HG03175 (cell line): ENCODE results near the gene TTR.

ENCODE experiments used
- ATAC-seq: cut with Tn5 transposase; IDR thresholded peaks from one replicate; pipeline ENCODE4 v1.9.1; 2021; ENCODE audit warnings: mild to moderate bottlenecking, moderate library complexity; ENCODE audit not compliant: unreplicated experiment

TTR gene

DNA sequence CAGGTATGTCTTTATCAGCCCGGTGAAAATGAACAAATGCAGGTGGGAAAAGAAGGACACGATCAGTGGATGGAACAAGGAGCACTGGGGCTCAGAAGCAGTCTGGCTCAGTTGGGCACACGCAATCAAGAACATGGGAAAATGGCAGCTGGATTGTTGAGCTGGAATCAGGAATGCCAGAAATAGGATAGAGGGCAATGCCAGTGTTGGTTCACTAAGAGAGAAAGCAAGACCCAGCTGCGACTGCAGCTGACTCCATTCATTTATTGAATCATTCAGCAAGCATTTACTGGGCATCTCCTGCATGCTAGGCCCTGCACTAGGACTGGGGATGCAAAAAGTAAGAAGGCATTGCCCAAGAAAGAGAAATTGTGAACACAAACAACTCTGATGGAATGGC, 13.6 kb upstream of the TTR start:
- no peak for ATAC-seq

DNA sequence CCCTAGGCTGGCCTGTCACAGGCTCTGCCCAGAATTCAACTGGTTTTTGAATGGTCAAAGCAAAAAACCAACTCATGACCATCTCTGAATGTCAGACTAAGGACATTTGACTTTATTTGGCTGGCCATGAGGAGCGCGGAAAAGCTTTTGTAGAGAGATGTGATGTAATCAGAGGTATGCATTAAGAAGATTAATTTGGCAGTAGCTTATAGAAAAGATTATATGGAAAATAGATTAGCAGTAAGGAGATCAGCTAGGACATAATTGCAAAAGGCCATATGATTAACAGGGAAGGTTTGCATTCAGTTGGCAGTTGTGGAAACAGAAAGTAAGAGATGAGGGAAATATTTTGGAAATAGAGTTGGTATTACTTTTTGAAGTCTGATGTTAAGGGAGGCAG, 12.3 kb upstream of the TTR start:
- ATAC-seq: no peak

DNA sequence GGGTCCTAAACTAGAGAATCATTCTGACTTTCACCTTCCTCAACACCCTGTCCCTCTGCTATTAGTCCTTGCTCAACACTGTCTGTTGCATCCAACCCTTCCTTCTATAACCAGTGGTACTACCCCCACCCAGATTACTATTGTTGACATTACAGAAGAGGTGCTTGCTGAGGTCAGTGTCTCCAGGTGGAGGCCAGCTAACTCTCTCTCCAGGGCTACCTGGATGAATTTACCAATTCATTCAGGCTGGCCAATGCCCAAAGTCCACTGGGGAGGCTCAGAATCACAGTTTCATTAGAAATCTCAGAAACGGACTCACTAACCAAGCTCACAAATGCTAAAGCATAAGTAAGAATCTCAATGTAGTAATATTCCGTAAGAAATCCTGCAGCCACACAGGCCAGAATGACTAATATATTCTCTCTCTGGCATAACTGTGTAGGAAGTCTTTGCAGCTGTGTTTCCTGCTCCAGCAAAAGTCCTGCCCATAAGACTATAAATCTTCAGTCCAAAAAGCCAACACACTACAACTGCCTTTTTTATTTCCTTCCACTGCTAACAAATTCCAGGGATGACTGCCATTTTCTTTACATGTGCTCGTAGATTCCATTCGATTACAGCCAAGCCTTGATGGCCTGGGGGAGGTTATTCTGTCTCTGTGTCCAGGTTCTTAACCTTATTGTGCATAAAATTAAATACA, 10.0 kb upstream of the TTR start:
- no peak for ATAC-seq

DNA sequence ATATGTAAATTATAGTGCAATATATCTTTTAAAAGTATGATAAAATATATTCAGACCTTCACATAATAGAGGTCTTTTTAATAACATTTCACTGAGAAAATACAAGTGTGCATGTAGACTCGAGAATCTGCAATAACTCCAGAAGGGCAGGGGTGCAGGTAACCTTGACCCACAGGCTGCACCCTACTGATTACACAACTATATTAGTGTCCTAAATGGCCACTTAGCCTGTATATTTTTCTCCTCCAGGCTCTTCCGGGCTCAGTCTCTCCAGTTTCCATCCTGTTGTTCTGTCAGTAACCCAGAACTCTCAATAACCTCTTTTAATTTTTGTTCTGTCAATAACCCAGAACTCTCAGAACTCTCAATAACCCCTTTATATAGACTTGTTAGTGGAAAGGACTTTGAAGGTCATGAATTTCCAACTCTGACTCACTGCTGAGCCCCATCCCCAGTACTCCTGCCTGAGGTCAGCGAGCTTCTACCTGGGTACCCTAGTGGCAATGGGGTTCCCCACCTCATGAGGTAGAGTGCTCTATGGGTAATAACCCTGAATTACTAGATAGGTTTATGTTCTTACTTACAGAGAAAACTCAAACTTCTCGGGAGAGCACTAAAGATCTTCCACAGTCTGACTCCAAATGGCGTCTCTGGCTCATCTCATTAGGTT, 8.4 kb upstream of the TTR start:
- ATAC-seq: no peak

DNA sequence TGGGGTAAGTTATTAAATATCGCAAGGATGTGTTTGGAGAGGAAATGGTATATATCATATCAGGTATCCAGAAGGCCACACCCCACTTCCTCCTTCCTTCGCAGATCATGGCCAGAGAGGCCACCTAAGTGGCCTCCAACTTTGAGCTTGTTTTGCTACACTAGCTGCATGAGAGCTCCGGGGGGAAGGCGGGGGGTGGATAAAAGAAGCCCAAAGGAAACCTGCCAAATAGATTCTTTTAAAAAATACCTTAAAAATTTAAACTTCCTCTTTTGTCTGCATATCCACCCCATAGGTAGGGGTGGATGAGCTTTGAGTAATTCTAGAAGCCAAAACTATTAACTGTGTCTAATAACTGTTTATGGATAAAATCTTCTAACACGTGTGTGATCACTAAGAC, 5.7 kb upstream of the TTR start:
- ATAC-seq: no peak

DNA sequence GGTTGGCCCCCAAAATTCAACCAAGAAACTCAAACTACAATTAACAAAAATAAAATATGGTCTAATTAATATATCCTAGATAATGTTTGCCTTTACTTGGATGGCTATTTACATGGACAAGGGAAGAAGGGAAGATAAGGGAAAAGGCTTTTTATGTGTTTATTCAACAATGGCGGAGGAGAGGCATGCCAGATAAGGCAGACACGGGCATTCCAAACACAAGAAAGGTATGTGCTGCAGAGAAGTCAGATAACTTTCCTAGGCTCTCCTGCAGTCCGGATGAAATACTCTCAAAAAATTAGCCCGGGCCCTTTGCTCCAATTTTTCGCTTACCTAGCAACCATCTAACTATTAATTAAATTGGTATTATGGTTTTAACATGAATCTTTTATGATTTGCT, 5.1 kb upstream of the TTR start:
- ATAC-seq: no peak

DNA sequence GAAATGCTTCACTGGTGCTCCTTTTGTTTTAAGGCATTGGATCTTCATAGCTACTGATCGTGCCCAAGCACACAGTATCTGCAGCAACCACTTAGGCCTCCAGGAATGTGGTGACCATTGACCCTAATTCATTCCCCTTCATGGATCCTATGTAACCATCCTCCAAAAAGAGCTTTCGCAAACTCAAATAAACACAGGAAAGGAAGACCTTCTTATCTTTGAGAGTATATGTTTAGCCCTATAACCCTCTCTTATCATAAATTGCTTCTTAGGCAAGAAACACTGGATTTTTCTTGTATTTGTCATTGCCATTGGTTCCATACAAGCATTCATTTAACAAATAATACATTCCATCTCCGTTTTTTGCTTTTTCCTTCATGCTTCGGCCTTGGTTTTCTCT, 4.1 kb upstream of the TTR start:
- ATAC-seq: no peak

DNA sequence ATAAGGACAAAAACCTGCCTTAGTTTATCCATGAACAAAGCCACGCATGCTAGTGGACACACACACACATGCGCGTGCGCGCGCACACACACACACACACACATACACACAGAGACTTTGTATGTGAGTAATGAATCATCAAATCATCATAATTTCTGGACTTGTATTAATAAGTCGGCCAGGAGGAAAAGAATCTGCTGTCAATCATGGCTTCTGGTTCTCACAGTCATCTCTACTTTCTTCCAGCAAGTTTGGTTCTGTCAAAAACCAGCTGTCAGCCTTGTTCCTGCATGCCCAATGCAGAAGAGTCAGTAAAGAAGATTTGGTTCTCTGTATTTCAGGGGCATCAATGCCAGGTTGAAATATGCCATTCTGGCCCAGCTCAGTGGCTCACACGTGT, 1.1 kb upstream of the TTR start:
- no peak for ATAC-seq

DNA sequence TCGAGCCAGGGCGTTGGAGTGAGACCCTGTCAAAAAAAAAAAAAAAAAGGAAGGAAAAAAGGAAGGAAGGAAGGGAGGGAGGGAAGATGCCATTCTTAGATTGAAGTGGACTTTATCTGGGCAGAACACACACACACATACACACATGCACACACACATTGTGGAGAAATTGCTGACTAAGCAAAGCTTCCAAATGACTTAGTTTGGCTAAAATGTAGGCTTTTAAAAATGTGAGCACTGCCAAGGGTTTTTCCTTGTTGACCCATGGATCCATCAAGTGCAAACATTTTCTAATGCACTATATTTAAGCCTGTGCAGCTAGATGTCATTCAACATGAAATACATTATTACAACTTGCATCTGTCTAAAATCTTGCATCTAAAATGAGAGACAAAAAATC, 564 bp upstream of the TTR start:
- no peak for ATAC-seq

DNA sequence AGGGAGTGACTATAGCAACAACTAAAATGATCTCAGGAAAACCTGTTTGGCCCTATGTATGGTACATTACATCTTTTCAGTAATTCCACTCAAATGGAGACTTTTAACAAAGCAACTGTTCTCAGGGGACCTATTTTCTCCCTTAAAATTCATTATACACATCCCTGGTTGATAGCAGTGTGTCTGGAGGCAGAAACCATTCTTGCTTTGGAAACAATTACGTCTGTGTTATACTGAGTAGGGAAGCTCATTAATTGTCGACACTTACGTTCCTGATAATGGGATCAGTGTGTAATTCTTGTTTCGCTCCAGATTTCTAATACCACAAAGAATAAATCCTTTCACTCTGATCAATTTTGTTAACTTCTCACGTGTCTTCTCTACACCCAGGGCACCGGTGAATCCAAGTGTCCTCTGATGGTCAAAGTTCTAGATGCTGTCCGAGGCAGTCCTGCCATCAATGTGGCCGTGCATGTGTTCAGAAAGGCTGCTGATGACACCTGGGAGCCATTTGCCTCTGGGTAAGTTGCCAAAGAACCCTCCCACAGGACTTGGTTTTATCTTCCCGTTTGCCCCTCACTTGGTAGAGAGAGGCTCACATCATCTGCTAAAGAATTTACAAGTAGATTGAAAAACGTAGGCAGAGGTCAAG, 955 bp downstream of the TTR start:
- no peak for ATAC-seq

DNA sequence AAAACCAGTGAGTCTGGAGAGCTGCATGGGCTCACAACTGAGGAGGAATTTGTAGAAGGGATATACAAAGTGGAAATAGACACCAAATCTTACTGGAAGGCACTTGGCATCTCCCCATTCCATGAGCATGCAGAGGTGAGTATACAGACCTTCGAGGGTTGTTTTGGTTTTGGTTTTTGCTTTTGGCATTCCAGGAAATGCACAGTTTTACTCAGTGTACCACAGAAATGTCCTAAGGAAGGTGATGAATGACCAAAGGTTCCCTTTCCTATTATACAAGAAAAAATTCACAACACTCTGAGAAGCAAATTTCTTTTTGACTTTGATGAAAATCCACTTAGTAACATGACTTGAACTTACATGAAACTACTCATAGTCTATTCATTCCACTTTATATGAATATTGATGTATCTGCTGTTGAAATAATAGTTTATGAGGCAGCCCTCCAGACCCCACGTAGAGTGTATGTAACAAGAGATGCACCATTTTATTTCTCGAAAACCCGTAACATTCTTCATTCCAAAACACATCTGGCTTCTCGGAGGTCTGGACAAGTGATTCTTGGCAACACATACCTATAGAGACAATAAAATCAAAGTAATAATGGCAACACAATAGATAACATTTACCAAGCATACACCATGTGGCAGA, 3.6 kb downstream of the TTR start:
- ATAC-seq: no peak

DNA sequence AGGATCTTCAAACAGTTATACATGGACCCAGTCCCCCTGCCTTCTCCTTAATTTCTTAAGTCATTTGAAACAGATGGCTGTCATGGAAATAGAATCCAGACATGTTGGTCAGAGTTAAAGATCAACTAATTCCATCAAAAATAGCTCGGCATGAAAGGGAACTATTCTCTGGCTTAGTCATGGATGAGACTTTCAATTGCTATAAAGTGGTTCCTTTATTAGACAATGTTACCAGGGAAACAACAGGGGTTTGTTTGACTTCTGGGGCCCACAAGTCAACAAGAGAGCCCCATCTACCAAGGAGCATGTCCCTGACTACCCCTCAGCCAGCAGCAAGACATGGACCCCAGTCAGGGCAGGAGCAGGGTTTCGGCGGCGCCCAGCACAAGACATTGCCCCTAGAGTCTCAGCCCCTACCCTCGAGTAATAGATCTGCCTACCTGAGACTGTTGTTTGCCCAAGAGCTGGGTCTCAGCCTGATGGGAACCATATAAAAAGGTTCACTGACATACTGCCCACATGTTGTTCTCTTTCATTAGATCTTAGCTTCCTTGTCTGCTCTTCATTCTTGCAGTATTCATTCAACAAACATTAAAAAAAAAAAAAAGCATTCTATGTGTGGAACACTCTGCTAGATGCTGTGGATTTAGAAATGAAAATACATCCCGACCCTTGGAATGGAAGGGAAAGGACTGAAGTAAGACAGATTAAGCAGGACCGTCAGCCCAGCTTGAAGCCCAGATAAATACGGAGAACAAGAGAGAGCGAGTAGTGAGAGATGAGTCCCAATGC, 4.6 kb downstream of the TTR start:
- ATAC-seq: no peak

DNA sequence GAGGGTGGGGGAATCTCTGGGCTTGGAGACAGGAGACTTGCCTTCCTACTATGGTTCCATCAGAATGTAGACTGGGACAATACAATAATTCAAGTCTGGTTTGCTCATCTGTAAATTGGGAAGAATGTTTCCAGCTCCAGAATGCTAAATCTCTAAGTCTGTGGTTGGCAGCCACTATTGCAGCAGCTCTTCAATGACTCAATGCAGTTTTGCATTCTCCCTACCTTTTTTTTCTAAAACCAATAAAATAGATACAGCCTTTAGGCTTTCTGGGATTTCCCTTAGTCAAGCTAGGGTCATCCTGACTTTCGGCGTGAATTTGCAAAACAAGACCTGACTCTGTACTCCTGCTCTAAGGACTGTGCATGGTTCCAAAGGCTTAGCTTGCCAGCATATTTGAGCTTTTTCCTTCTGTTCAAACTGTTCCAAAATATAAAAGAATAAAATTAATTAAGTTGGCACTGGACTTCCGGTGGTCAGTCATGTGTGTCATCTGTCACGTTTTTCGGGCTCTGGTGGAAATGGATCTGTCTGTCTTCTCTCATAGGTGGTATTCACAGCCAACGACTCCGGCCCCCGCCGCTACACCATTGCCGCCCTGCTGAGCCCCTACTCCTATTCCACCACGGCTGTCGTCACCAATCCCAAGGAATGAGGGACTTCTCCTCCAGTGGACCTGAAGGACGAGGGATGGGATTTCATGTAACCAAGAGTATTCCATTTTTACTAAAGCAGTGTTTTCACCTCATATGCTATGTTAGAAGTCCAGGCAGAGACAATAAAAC, 6.5 kb downstream of the TTR start:
- no peak for ATAC-seq

DNA sequence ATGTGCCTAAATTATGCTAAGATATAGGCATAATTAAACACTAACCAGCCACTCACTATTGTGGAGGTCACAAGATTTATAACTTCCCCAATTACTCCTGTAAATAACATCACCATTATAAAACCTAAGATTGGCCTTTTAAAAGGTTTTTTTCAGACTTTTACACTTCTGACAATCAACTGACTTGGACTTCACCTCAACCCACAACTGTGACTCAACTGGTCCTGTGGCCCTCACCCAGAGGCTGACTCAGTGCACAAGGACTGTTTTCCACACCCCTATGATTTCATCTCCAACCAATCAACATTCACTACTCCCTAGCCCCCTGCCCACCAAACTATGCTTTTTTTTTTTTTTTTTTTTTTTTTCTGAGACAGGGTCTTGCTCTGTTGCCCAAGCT, 11.6 kb downstream of the TTR start:
- ATAC-seq: no peak

DNA sequence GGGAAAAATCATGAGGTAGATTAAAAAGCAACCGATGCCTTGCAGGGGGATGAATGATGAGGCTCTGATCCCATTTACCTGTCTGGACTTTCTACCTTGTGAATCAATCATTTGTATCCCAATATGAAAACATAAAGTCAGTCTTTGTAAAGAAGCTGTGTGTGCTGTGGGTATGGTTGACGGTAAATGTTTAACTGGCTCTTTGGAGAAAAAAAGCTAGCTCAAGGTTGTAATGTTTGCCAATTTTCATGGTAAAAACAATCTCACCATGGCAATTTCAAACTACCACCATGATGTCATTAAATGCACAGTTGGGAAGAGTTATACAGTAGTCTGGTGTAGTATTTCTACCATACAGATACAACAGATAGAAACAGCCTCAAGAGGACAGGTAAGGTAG, 14.6 kb downstream of the TTR start:
- no peak for ATAC-seq

DNA sequence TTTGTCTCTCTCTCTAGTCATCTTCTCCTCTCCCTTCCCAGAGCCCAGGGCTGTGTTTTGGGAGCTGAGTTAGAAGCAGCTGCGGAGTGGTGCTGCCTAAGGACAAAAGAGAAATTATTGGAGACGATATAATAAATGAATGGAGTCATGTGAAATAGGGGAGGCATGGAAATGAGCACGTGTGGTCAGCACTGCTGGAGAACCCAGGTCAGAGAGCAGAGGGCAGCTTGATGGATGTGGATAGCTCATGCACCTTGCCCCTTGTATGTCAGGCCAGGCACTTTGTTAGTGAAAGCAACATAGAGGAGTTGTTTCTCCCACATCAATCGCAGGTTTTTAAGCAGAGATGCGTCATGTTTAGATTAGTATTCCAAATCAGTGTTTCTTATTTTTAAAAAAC, 15.7 kb downstream of the TTR start:
- no peak for ATAC-seq

DNA sequence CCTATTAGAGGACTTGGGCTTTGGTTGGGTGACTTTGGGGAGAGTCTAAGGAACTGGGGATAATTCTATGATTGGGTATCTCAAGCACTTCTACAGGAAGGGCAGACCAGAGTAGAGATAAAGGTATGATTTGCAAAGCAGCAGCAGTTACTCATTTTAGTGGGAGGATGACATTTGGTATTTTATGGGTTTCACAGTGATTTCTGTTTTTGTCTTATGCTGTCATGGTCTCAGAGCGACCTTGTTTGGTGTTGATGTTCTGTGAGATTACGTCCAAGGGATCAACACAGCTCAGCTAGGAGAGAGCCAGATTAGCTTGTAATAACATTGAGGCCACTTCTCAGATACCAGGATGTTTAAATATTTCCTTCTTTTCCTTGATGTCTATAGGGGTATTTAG, 18.2 kb downstream of the TTR start:
- no peak for ATAC-seq

DNA sequence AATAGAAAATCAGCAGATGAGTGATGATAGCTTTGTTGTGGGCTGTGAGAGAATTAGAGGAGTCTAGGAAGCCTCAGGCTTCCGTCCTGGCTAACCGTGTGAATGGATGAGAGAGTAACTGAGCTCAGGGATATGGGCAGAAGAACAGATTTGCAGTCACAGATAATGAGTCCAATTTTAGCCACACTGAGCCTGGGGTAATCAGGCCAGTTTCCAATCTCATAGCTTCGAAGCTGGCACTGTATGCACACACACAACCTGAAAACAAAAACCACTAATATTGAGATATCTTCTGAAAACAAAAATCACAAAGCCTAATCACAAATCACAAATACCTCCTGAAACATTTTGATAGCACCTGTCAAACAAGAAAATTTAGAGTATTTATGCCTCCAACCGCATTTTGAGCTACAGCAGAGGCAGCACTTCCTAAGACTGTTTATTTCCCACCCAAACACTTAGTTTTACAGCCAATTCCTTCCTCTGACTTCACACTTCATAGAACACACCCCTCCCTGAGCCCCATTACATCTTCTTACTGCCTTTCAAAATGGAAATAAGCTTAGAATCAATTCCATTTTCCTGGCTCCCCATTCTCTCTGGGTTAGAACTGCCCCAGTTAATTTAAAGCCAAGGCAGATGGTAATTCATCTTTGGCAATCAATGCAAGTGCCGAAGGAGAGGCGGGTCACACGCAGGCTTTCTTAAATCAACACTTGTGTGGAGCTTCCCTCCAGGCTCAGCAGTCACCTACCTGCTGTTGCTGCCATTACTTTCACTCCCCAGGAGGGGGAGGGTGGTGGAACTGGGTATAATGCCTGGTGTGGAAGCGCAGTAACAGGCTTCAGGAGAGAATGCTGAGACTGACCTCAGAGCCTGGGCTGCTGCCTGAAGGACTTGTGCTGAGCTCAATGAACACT, 18.9 kb downstream of the TTR start:
- ATAC-seq: peak; percentile 48

DNA sequence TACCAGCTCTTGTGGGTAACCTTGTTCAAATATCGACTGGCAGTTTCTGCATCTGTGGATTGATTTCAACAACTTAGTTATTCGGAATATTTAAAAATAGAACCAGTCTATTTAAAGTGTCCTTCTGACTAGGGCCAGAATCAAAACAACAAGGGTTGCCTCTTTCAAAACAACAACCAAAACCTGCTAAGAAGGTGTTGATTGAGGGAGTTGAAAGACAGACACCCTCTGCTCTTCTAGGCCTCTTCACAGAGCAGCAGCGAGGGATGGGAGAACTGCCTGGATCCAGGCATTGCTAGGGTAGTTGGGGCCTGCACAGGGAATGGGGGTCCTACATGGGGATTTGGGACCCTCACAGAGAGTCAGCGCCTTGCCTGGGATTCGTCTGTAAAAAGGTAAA, 19.8 kb downstream of the TTR start:
- no peak for ATAC-seq
